ENCODE results near the gene LRRC51. TPM values are rescaled to one million over a fixed set of nuclear protein-coding genes. Genes with fewer than 3 reads are reported as not detected.

The LRRC51 gene, protein sequence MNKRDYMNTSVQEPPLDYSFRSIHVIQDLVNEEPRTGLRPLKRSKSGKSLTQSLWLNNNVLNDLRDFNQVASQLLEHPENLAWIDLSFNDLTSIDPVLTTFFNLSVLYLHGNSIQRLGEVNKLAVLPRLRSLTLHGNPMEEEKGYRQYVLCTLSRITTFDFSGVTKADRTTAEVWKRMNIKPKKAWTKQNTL
- 1 to 10 TPM in 2 of 3 donors, not detected in 1; 3.4 to 4.7 TPM for polyA plus RNA-seq

DNA sequence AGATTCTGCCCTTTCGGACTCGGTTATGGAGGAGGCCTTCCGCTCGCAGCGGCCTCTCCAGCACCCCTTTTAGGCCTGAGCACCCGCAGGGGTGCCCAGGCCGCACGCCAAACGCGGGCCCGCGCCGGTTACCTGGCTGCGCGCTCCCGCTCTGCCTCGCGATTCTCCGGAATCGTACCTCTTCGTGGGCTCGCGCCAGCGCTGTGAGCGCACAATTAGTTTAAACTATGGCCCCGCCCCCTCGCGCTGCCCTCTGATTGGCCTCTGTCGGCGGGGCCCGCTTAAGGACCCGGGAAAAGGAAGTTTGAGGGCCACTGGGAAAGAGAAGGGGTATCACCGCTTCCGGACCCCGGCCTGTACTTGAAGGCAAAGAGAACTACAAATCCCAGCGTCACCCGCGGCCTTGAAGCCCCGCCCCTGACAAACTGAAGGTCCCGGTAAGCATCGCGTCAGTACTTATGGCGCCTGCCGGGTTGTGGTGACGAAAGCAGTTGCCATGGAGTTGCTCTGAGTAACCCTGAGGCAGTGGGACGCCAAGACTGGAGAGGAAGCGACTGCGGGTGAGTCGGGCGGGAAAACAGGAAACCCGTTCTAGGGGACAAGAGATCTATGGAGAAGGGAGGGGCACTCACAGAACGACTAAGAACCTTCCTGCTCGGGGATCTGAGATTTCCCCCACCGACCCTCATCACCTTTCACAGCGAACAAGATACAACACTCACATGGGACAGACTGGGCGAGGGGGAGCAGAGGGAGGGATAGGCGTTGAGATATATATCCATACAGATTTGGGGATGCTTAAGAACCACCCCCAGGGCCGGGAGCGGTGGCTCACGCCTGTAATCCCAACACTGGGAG, at the start of gene LRRC51, which contains the start of gene NUMA1:
LRRC51 (plus strand) TSS at position 525 of the 858 bp plus-strand sequence. CDS start 8,234 bp downstream, outside the sequence.
NUMA1 (minus strand) TSS at position 217 of the 858 bp plus-strand sequence. CDS start 44,599 bp downstream, outside the sequence.
- Mint-ChIP-seq H3K27me3 (ENCODE audit: low read depth in 3 of 3) (peaks cover 0 to 14% (median 3%) of the 10 kb centered on the region in 3 donors), H3K9me3 (no peaks in the 10 kb centered on the region), H3K27ac (peak within 1 kb of the TSS; percentile 95 to 100 (median 98)), H3K36me3 (no peaks in the 10 kb centered on the region), H3K4me1 (peaks cover 35% of the 10 kb centered on the region in 2 donors), H3K4me3 (peak within 1 kb of the TSS; percentile 92 to 95 (median 94))
- DNase-seq = peak; percentile 97

DNA sequence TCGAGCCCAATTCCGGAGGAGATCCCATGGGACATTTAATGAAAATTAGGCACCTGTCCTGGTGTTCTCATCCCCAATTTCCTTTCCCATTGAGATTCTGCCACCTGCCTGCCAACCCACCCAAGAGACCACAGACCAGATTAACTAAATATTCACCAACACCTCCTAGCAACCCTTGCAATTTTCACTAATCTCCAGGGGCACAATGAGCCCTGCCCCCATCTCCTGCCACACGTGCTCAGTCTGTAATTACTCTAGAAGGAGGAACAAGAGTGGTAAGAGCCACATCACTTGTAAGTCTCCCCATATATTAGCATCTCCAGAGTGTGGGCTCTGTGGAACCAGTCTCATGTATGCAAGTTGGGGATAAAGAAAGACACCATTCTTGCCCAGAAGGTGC, 44.0 kb upstream of the LRRC51 start:
- peaks cover 12 to 18% of the 10 kb centered on the region in 2 donors for H3K4me1 Mint-ChIP-seq
- peaks cover 0 to 2% (median 0%) of the 10 kb centered on the region in 3 donors for H3K27me3 Mint-ChIP-seq (ENCODE audit: low read depth in 3 of 3)
- H3K4me3 Mint-ChIP-seq = no peak overlapping the region
- H3K36me3 Mint-ChIP-seq = peaks cover 0 to 8% (median 7%) of the 10 kb centered on the region in 3 donors
- peak overlapping the region; percentile 55 to 80 (median 71) for H3K27ac Mint-ChIP-seq
- no peak for DNase-seq
- H3K9me3 Mint-ChIP-seq = no peaks in the 10 kb centered on the region

DNA sequence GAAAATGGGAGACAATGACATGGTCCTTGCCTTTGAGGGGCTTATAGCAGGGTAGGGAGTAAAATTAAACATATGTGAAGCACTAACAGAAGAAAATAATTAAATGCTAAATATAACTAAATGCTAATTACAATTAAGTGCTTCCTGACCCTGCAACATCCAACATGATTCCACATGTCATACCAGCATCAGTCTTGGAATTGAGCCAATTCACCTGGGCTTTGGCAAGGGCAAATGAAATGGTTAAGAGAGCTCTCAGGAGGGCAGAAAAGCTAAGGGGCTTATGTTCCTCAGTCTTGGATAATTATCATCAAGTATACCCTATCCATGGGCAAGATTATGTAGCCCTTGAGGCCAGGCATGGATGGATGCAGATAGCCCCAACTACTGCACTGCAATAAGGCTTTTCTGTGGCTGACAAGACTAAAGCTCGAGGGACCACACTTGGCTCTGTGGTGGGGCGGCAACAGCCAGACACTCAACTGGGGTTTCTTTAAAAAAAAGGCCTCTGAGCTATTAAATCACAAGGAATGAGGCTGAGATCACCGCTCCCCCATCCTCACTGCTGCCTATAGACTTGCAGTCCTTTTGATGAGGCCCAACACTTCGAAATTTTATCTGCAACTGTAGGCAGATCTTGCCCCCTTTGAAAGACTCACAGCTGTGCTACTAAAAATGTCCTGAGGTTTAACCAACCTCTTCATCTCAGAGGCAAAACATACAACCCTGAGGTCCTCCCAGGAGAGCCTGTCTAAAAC, 42.9 kb upstream of the LRRC51 start:
- Mint-ChIP-seq H3K9me3 (no peaks in the 10 kb centered on the region), H3K27ac (no peak overlapping the region), H3K27me3 (ENCODE audit: low read depth in 3 of 3) (peaks cover 0 to 2% (median 0%) of the 10 kb centered on the region in 3 donors), H3K4me3 (no peak overlapping the region), H3K36me3 (peaks cover 0 to 8% (median 7%) of the 10 kb centered on the region in 3 donors), H3K4me1 (peaks cover 7 to 18% of the 10 kb centered on the region in 2 donors)
- peak; percentile 14 to 27 (median 15) for DNase-seq

DNA sequence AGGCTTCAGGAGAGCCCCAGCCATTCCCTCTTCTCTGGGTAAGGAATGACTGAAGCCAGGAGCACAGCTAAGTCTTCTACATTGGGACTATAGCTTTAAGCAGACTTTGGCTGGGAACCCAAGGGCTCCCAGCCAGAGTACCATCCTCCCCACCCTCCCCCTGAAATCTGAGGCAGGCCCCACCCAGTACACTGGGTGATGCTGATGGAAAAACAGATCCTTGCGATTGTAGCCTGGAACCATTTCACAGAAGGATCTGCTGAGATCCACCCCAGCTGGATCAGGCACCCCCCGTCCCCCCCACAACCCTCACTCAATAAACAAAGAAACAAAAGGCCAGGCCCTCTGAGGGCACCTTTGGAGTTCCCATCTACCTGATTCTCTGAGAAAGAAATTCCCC, 42.2 kb upstream of the LRRC51 start:
- Mint-ChIP-seq H3K36me3 (peaks cover 0 to 8% (median 7%) of the 10 kb centered on the region in 3 donors), H3K9me3 (no peaks in the 10 kb centered on the region), H3K4me3 (no peak overlapping the region), H3K27me3 (ENCODE audit: low read depth in 3 of 3) (peaks cover 0 to 2% (median 0%) of the 10 kb centered on the region in 3 donors), H3K27ac (no peak overlapping the region), H3K4me1 (peaks cover 0 to 16% of the 10 kb centered on the region in 2 donors)
- no peak for DNase-seq

DNA sequence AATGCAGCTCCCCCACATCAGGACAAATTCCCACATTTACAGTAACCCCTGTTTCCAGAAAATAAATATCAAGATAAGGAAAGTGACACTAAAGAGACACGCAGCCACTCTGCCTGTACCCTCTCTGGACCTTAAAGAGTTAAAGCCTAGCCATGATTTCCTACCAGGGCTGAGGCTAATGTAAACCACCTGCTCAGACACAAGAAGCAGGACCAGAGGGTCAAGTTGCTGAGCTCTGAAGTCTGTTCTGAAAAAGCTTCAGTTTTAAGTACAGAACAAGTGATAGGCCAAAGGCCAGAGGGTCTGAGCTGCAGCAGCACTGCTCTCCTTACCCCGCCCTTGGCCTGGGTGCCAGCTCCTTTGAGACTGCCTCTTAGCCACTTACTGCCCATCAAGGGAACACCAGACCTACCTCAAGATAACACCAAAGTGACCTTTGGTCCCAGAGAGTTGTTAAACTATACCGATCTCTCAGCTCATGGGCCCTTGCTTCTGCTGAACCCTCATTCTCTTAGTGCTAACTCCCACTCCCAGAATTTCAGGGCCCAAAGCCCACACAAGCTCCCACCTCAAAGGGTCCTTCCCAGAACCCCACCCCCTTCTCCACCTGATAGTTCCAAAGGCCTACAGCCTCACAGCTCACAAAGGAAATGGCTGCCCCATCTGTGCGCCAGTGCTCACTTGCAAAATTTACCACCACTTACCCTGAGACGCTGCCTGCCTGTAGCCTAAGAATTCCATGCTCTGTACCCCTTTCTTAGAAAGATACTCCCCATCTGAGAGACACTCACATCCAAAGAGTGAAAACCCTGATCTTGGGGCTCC, 41.4 kb upstream of the LRRC51 start:
- DNase-seq = peak in 1 of 3 donors; percentile 5
- peaks cover 6 to 16% of the 10 kb centered on the region in 2 donors for H3K4me1 Mint-ChIP-seq
- no peaks in the 10 kb centered on the region for H3K9me3 Mint-ChIP-seq

DNA sequence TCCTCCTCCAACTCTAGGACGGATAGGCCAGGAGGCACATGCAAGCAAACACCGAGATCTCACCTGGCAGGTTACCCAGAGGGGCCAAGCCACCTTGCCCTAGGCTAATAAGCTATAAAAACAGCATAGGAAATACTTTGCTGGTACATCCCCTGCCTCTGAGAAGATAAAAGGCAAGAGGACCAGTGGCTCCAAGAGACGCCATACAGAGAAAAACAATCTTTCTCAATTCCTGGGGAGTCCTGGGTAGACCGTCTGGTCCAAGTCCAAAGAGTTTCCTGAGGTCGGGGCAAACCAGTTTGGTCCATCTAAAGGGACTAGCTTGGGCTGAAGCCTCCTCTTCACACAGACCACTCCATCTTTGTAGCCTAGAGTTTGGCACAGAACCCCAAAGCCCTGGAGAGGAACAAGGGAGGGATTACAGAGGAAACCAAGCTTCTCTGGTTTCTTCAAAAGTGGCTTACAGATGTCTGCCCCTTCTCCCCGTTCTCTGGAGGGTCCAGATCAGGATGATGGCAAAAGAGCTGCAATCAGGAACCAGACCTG, 40.7 kb upstream of the LRRC51 start:
- Mint-ChIP-seq H3K4me3 (no peak overlapping the region), H3K27me3 (ENCODE audit: low read depth in 3 of 3) (peaks cover 0 to 2% (median 0%) of the 10 kb centered on the region in 3 donors), H3K4me1 (peaks cover 6 to 16% of the 10 kb centered on the region in 2 donors), H3K27ac (no peak overlapping the region), H3K36me3 (peaks cover 0 to 7% (median 4%) of the 10 kb centered on the region in 3 donors), H3K9me3 (no peaks in the 10 kb centered on the region)
- peak in 2 of 3 donors; percentile 4 to 7 for DNase-seq

More for the DNA sequence above, 41.4 kb upstream of the LRRC51 start:
- Mint-ChIP-seq H3K4me3 (no peak overlapping the region), H3K27ac (no peak overlapping the region), H3K27me3 (ENCODE audit: low read depth in 3 of 3) (peaks cover 0 to 2% (median 0%) of the 10 kb centered on the region in 3 donors), H3K36me3 (peaks cover 0 to 7% (median 4%) of the 10 kb centered on the region in 3 donors)

DNA sequence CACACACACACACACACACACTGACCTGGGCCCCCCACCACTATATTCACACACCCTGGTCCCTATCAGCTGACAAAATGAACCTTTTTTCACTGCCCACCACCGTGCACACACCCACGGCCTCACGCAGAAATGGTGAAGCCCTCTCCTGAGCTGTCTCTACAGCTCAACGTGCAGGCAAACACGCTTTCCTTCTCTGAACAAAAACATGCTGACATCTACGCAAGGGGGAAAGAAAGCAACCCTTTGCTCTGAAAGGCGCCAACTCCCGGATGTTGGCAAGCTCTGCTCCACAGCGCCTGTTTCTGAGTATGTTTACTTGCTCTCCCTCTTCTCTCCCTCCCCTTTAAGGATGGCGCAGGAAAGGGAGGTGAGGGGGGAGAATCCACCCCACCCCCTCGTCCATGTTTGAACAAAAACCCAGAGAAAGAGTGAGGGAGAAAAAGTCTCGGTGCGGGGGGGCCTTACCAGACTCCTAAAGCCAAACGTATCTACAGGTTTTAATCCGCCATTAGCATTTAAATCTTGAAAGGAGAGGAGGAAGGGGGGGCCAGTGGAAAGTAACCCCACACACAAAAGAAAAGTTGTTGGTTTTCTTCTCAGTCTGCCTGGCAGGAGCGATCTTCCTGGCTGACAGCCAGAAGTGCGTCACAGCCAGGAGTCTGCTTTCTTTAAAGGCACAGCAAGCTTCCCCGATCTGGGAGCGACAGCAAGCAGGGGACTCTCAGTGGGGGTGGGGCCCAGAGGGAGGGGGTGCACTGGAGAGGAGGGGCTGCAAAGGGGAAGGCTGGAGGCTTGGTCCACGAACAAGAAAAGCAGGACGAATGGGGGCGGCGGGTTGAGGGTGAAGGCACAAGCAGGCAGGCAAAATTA, 39.9 kb upstream of the LRRC51 start:
- H3K36me3 Mint-ChIP-seq = peaks cover 0 to 4% (median under 1%) of the 10 kb centered on the region in 3 donors
- no peak overlapping the region for H3K4me3 Mint-ChIP-seq
- H3K9me3 Mint-ChIP-seq = no peaks in the 10 kb centered on the region
- no peaks in the 10 kb centered on the region for H3K27me3 Mint-ChIP-seq (ENCODE audit: low read depth in 3 of 3)
- H3K4me1 Mint-ChIP-seq = peaks cover 6 to 13% of the 10 kb centered on the region in 2 donors
- DNase-seq = peak; percentile 72 to 78 (median 76)
- no peak overlapping the region for H3K27ac Mint-ChIP-seq

DNA sequence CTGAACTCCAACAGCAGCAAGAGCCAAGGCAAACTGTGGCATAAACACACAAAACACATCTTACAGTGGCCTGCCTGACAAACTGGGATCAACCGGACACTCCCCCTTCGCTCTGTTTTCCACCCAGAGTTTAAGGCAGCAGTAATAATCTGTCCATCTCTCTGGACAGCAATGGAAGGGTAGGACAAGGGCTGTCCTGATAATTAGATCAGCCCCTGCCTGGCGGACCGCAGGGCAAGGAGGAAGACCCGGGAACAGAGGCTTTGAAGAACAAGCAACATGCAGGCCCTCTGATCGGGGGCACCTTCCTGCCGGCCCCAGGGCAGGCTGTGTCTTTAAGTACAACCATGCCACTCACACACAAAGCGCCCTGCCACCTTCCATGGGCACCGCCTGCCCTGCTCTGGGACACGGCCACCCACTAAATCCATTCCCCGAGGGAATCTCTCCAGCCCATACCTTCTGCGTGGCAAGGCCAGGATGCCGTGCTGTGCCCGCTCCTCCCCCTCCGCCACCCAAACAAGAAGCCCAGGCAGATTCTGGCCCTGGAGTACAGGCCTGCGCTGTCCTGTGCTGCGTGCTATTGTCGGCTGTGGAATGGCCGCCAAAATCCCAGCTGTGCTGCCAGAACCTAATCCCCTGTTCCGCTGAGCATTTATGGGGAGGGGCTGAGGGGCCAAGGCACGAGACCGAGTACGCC, 39.1 kb upstream of the LRRC51 start:
- Mint-ChIP-seq H3K9me3 (no peaks in the 10 kb centered on the region), H3K27me3 (ENCODE audit: low read depth in 3 of 3) (no peaks in the 10 kb centered on the region), H3K27ac (no peak overlapping the region), H3K36me3 (no peaks in the 10 kb centered on the region), H3K4me1 (peaks cover 6% of the 10 kb centered on the region in 2 donors), H3K4me3 (no peak overlapping the region)
- DNase-seq = peak; percentile 54 to 63 (median 61)

DNA sequence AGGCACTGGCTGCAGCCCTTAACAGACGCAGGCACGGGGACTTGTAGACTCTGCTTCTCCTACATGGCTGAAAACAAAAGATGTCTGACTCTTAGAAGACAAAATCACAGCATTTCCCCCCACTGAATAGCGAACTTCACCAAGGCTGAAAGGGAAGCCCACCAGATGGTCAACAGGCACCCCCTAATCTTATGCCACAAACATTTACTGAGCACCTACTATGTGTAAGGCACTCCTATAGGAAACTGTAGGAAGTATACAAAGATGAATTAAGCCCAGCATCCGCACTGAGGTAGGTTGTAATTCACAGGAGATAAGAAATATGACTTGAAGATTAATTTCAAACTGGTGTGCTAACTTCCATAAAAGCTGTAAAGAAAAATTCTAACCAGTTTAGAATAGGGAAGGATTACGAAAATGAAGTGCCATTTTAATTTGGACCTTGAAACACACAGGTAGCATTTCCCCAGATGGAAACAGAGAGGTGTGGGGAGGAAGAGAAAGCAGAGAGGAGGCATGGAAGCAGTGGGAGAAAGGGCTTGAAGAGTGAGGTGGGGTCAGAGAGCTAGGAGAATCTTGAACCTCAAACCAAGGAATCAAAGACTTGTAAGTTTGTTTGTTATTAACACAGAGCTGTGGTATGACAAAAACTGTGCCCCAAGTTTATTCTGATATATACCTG, 38.4 kb upstream of the LRRC51 start:
- Mint-ChIP-seq H3K36me3 (no peaks in the 10 kb centered on the region), H3K4me3 (no peak overlapping the region), H3K9me3 (no peaks in the 10 kb centered on the region), H3K27ac (no peak overlapping the region), H3K27me3 (ENCODE audit: low read depth in 3 of 3) (no peaks in the 10 kb centered on the region), H3K4me1 (peaks cover 0 to 6% of the 10 kb centered on the region in 2 donors)
- DNase-seq = no peak

DNA sequence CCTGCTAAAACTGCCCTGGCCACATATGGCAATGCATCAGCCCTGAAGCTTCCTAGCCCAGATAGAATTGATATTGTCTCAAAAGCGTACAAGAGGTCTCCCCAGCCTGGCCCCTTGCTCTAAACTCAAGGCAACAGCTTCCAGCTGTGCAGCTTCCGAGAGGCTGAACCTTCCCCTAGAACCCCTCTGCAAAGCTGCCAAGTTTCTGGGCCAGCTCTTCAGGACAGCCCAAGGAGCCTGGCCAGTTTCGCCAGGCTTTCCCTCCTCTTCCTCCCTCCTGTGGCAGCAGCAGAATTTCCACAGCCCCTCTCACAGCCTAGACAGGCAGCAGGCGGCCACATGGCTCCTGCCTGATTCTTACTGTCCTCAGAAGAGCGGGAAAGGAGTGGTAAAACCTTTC, 34.8 kb upstream of the LRRC51 start:
- peaks cover 0 to 6% of the 10 kb centered on the region in 2 donors for H3K4me1 Mint-ChIP-seq
- no peaks in the 10 kb centered on the region for H3K9me3 Mint-ChIP-seq
- peaks cover 0 to 10% (median 0%) of the 10 kb centered on the region in 3 donors for H3K36me3 Mint-ChIP-seq
- no peak overlapping the region for H3K4me3 Mint-ChIP-seq
- no peak for DNase-seq
- no peak overlapping the region for H3K27ac Mint-ChIP-seq
- no peaks in the 10 kb centered on the region for H3K27me3 Mint-ChIP-seq (ENCODE audit: low read depth in 3 of 3)
